Activated CD4-positive, alpha-beta T cell treated with anti-CD3 and anti-CD28 coated beads, Interleukin-2, Interleukin-6, amounts not matched to agents 100 ng/mL and 50 ng/mL, durations not matched to agents 16 hours and 8 hours (primary cell): ENCODE results near the gene SCRN2.

ENCODE experiments used
- DNase-seq: peaks from one replicate; pipeline ENCODE4 v3.0.0-alpha.2; 2020

Gene SCRN2

GRCh38 chr17:47802341-47803022, 38.6 kb downstream of the SCRN2 start:
- peak; percentile 71 for DNase-seq

- no peak for DNase-seq
Measured at GRCh38 chr17:47801906-47802305, 39.2 kb downstream of the SCRN2 start.

GRCh38 chr17:47801176-47801765, 39.8 kb downstream of the SCRN2 start:
- DNase-seq, result no peak

- no peak for DNase-seq
Measured at GRCh38 chr17:47800686-47801085, 40.4 kb downstream of the SCRN2 start.

- DNase-seq, result no peak
Measured at GRCh38 chr17:47797797-47798196, 43.3 kb downstream of the SCRN2 start.

GRCh38 chr17:47792979-47793378, 48.1 kb downstream of the SCRN2 start:
- no peak for DNase-seq

GRCh38 chr17:47792457-47792856, 48.6 kb downstream of the SCRN2 start:
- no peak for DNase-seq

- DNase-seq, result no peak
Measured at GRCh38 chr17:47791025-47791424, 50.0 kb downstream of the SCRN2 start.

GRCh38 chr17:47789611-47790561, 51.2 kb downstream of the SCRN2 start:
- DNase-seq, result peak; percentile 67
